Measurements from ENCODE around the gene TMEM108. TPM values are rescaled to one million over a fixed set of nuclear protein-coding genes. Genes with fewer than 3 reads are reported as not detected.

The TMEM108 gene
- total and polyA plus RNA-seq, 2 of the 4 experiments (the other 2 are of a cell fraction): 0.18 to 2.2 TPM

GRCh38 chr3:133264920-133265319 is 226.7 kb downstream of the TMEM108 start:
- Histone ChIP-seq H2BK5ac (ENCODE audit: low read depth, low read length, poor library complexity, severe bottlenecking) (no peak overlapping the region), H3K27ac (ENCODE audit: insufficient read depth, low read length) (no peak overlapping the region), H2BK120ac (ENCODE audit: low read depth, low read length) (no peak overlapping the region), H3K9ac (ENCODE audit: low read depth, low read length) (no peak overlapping the region), H4K91ac (ENCODE audit: insufficient read depth, low read depth, low read length) (no peak overlapping the region), H3K4ac (ENCODE audit: low read depth, low read length) (no peak overlapping the region), H3K27me3 (ENCODE audit: control insufficient read depth, insufficient read depth, low read length) (no peaks in the 10 kb centered on the region; the same call in none of the 2 replicates), H4K8ac (ENCODE audit: low read depth in 2 of 2, low read length in 2 of 2) (no peak overlapping the region), H3K9me1 (ENCODE audit: insufficient read depth, low read length) (no peaks in the 10 kb centered on the region), H3K56ac (ENCODE audit: extremely low read depth, insufficient read depth, low read length) (no peak overlapping the region), H3K4me2 (ENCODE audit: low read depth, low read length) (no peak overlapping the region), H2AK9ac (replicated peaks; ENCODE audit: low read depth, low read length, poor library complexity) (no peak overlapping the region), H3K23ac (ENCODE audit: low read depth, low read length) (no peak overlapping the region), H3K9me3 (ENCODE audit: control insufficient read depth, insufficient read depth, low read length) (no peaks in the 10 kb centered on the region), H2AK5ac (ENCODE audit: low read depth, low read length) (no peak overlapping the region), H3K4me1 (ENCODE audit: control insufficient read depth, insufficient read depth, low read length) (no peaks in the 10 kb centered on the region), H4K20me1 (ENCODE audit: insufficient read depth, low read length) (no peaks in the 10 kb centered on the region), H2BK20ac (ENCODE audit: low read depth, low read length) (no peak overlapping the region), H3K4me3 (ENCODE audit: insufficient read depth, low read depth, low read length) (no peak overlapping the region), H2BK15ac (ENCODE audit: low read depth, low read length) (no peak overlapping the region), H3K79me1 (ENCODE audit: low read depth in 1 of 2, low read length in 2 of 2) (no peaks in the 10 kb centered on the region), H4K5ac (ENCODE audit: low read depth, low read length) (no peak overlapping the region), H2AFZ (replicated peaks; ENCODE audit: low read length, poor library complexity) (no peak overlapping the region), H3K14ac (replicated peaks; ENCODE audit: low read depth, low read length) (no peak overlapping the region), H3K36me3 (ENCODE audit: control insufficient read depth, insufficient read depth, low read length) (no peaks in the 10 kb centered on the region), H3K18ac (ENCODE audit: low read depth, low read length) (no peak overlapping the region)
- in situ Hi-C loops (cut with MboI; ENCODE audit: low sequenced_read_pairs): no loop called here
- ChIA-PET CTCF (no interaction called here), POLR2A (ENCODE audit: unreplicated experiment) (no interaction called here)
- BruUV-seq (replicated peaks): no TSS peak
- dilution Hi-C loops (cut with HindIII; ENCODE audit: low sequenced_read_pairs, unreplicated experiment): no loop called here
- ATAC-seq (ENCODE audit: low read depth) (no peak), DNase-seq (no peak)
- no CpG with 5 or more reads among the region's 3 CpGs for WGBS, 2 experiments (ENCODE audit: extremely low coverage in 2 of 2, insufficient read length in 1 of 2)
- no peak for TF ChIP-seq CHD1 (IDR thresholded peaks at IDR 0.05; ENCODE audit: low read depth, low read length)
- no peak for TF ChIP-seq POLR2A (IDR thresholded peaks at IDR 0.05; ENCODE audit: low read depth, low read length)
- TF ChIP-seq MAFK (IDR thresholded peaks at IDR 0.05; ENCODE audit: low read depth, low read length): no peak
- no peak for TF ChIP-seq NFE2L2 (IDR thresholded peaks at IDR 0.05; ENCODE audit: low read depth, low read length)
- no peak for TF ChIP-seq BHLHE40 (IDR thresholded peaks at IDR 0.05; ENCODE audit: low read depth, low read length)
- no peak for TF ChIP-seq RFX5 (IDR thresholded peaks at IDR 0.05; ENCODE audit: low read depth, low read length)
- TF ChIP-seq MXI1 (IDR thresholded peaks at IDR 0.05; ENCODE audit: borderline replicate concordance, low read depth, low read length): no peak
- TF ChIP-seq MAZ (IDR thresholded peaks at IDR 0.05; ENCODE audit: borderline replicate concordance, low read depth, low read length): no peak
- TF ChIP-seq CEBPB (IDR thresholded peaks at IDR 0.05; ENCODE audit: low read depth, low read length): no peak
- TF ChIP-seq RCOR1 (IDR thresholded peaks at IDR 0.05; ENCODE audit: insufficient replicate concordance, low read length): no peak
- intact Hi-C loops (cut with micrococcal nuclease): loop anchor here (5.0 kb wide), 1 partner anchor 52 kb away; no protein-coding TSS in a partner anchor
